Measurements from ENCODE around the gene FXYD3. TPM values are rescaled to one million over a fixed set of nuclear protein-coding genes. Genes with fewer than 3 reads are reported as not detected.
A peak's percentile ranks its signal among the peaks of the same experiment; 100 is the strongest.

Gene FXYD3
- total RNA-seq, 4 donors from 2014 or later = 1.5 to 3.8 (median 1.6) TPM

- peak in 1 of 2 donors; percentile 54 for DNase-seq
- Histone ChIP-seq H3K9me3 (no peaks in the 10 kb centered on the region), H3K27ac (peak overlapping the region; percentile 44 to 66), H3K27me3 (no peaks in the 10 kb centered on the region), H3K4me1 (peaks cover 0 to 6% of the 10 kb centered on the region in 2 donors), H3K36me3 (no peaks in the 10 kb centered on the region), H3K4me3 (no peak overlapping the region)
- no peak for TF ChIP-seq POLR2A (IDR thresholded peaks at IDR 0.05)
- no peak for TF ChIP-seq CTCF (IDR thresholded peaks at IDR 0.05)
- intact Hi-C loops (cut with DNase I; ENCODE audit: low total_unique reads) = no loop called here
Measured at GRCh38 chr19:35141837-35142605, 26.4 kb downstream of the FXYD3 start.

GRCh38 chr19:35142606-35143230 lies 27.1 kb downstream of the FXYD3 start:
- DNase-seq = peak in 1 of 2 donors; percentile 55
- Histone ChIP-seq H3K4me3 (no peak overlapping the region), H3K27me3 (no peaks in the 10 kb centered on the region), H3K9me3 (no peaks in the 10 kb centered on the region), H3K36me3 (no peaks in the 10 kb centered on the region), H3K4me1 (peaks cover 0 to 6% of the 10 kb centered on the region in 2 donors), H3K27ac (peak overlapping the region in 1 of 2 donors; percentile 25)
- TF ChIP-seq POLR2A (IDR thresholded peaks at IDR 0.05) (no peak), CTCF (IDR thresholded peaks at IDR 0.05) (peak in 3 of 4 experiments; percentile 28 to 71 (median 55))
- intact Hi-C loops (cut with DNase I; ENCODE audit: low total_unique reads) = no loop called here

GRCh38 chr19:35143231-35143715 lies 27.6 kb downstream of the FXYD3 start, which contains the start of gene FXYD7:
Gene FXYD7, plus strand, starts transcription at chr19:35143255. Its CDS starts 79 bp downstream, at chr19:35143334.
- H3K4me1 ChIP-seq = peaks cover 0 to 6% of the 10 kb centered on the region in 2 donors
- H3K9me3 ChIP-seq = no peaks in the 10 kb centered on the region
- no peaks in the 10 kb centered on the region for H3K27me3 ChIP-seq
- TF ChIP-seq POLR2A (IDR thresholded peaks at IDR 0.05) = no peak
- TF ChIP-seq CTCF (IDR thresholded peaks at IDR 0.05) = no peak
- no peaks in the 10 kb centered on the region for H3K36me3 ChIP-seq
- intact Hi-C loops (cut with DNase I; ENCODE audit: low total_unique reads) = no loop called here
- H3K4me3 ChIP-seq = no peak within 1 kb of the TSS
- peak in 1 of 2 donors; percentile 51 for DNase-seq
- H3K27ac ChIP-seq = peak within 1 kb of the TSS in 1 of 2 donors; percentile 66

- H3K4me1 ChIP-seq = peaks cover 0 to 6% of the 10 kb centered on the region in 2 donors
- no peak overlapping the region for H3K4me3 ChIP-seq
- no peaks in the 10 kb centered on the region for H3K27me3 ChIP-seq
- intact Hi-C loops (cut with DNase I; ENCODE audit: low total_unique reads) = no loop called here
- H3K27ac ChIP-seq = no peak overlapping the region
- no peaks in the 10 kb centered on the region for H3K36me3 ChIP-seq
- TF ChIP-seq CTCF (IDR thresholded peaks at IDR 0.05) = no peak
- TF ChIP-seq POLR2A (IDR thresholded peaks at IDR 0.05) = no peak
- no peak for DNase-seq
- H3K9me3 ChIP-seq = no peaks in the 10 kb centered on the region
Measured at GRCh38 chr19:35143818-35144217, 28.2 kb downstream of the FXYD3 start.

- Histone ChIP-seq H3K36me3 (no peaks in the 10 kb centered on the region), H3K9me3 (no peaks in the 10 kb centered on the region), H3K27me3 (no peaks in the 10 kb centered on the region), H3K4me1 (peaks cover 0 to 6% of the 10 kb centered on the region in 2 donors), H3K27ac (no peak overlapping the region), H3K4me3 (no peak overlapping the region)
- no peak for TF ChIP-seq POLR2A (IDR thresholded peaks at IDR 0.05)
- TF ChIP-seq CTCF (IDR thresholded peaks at IDR 0.05) = no peak
- intact Hi-C loops (cut with DNase I; ENCODE audit: low total_unique reads) = no loop called here
- DNase-seq = no peak
Measured at GRCh38 chr19:35144259-35144599, 28.6 kb downstream of the FXYD3 start.
